ENCODE measurements around the gene SMIM33. TPM values are rescaled to one million over a fixed set of nuclear protein-coding genes. Genes with fewer than 3 reads are reported as not detected.
"Not testable (repeated sequence)": the region's sequence is repeated elsewhere in the genome, so short reads cannot be mapped to it uniquely, and the experiment has no call there.

The SMIM33 gene
- total RNA-seq, 2 donors from 2014 or later, result not detected

DNA sequence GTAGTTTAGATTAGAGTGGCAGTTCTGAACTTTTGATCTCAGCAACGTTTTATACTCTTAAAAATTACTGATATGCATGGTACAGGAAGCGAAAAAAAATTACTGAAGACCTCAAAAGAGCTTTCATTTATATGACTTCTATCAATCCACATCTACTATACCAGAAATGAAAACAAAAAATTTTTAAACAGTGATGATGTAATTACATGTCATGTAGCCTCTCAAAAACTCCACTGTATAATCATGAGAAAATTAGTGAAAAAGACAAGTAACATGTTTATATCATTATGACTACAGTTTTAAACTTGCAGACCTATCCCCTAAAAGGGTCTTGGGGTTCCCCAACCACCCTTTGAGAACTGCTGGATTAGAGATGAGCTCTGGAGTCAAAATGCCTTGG lies 40.8 kb upstream of the SMIM33 start:
- Histone ChIP-seq H3K36me3 (replicated peaks in 1 of 2; ENCODE audit: insufficient read depth in 1 of 2, low read depth in 2 of 2) (no peaks in the 10 kb centered on the region), H3K27ac (no peak overlapping the region), H3K9me3 (no peaks in the 10 kb centered on the region), H3K4me3 (no peak overlapping the region), H3K27me3 (no peaks in the 10 kb centered on the region), H3K4me1 (no peaks in the 10 kb centered on the region)
- DNase-seq (no peak), ATAC-seq (no peak)
- intact Hi-C loops (cut with DNase I), result no loop called here
- TF ChIP-seq, protein P1, sequence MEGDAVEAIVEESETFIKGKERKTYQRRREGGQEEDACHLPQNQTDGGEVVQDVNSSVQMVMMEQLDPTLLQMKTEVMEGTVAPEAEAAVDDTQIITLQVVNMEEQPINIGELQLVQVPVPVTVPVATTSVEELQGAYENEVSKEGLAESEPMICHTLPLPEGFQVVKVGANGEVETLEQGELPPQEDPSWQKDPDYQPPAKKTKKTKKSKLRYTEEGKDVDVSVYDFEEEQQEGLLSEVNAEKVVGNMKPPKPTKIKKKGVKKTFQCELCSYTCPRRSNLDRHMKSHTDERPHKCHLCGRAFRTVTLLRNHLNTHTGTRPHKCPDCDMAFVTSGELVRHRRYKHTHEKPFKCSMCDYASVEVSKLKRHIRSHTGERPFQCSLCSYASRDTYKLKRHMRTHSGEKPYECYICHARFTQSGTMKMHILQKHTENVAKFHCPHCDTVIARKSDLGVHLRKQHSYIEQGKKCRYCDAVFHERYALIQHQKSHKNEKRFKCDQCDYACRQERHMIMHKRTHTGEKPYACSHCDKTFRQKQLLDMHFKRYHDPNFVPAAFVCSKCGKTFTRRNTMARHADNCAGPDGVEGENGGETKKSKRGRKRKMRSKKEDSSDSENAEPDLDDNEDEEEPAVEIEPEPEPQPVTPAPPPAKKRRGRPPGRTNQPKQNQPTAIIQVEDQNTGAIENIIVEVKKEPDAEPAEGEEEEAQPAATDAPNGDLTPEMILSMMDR (IDR thresholded peaks at IDR 0.05), result no peak
- no peak for TF ChIP-seq POLR2A (IDR thresholded peaks at IDR 0.05)
- 73 to 82% methylated on average over 2 of the region's 2 CpGs for WGBS, 2 donors

DNA sequence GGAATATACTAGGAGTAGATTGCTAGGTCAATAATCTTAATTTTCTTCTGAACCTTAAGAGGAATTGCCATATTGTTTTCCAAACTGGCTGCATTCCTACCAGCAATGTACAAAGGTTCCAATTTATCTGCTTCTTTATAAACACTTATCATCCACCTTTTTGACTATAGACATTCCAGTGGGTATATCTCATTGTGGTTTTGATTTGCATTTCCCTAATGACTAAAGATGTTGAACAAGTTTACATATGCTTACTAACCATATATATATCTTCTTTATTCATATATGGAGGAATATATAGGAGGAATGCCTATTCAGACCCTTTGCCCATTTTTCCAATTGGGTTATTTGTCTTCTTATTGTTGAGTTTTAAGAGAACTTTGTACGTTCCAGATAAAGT lies 39.1 kb upstream of the SMIM33 start:
- Histone ChIP-seq H3K9me3 (no peaks in the 10 kb centered on the region), H3K4me3 (no peak overlapping the region), H3K27ac (no peak overlapping the region), H3K4me1 (no peaks in the 10 kb centered on the region), H3K36me3 (replicated peaks in 1 of 2; ENCODE audit: insufficient read depth in 1 of 2, low read depth in 2 of 2) (no peaks in the 10 kb centered on the region), H3K27me3 (no peaks in the 10 kb centered on the region)
- WGBS, 2 donors, result 61 to 70% methylated on average over 1 of the region's 1 CpG
- intact Hi-C loops (cut with DNase I), result no loop called here
- DNase-seq (no peak), ATAC-seq (no peak)
- TF ChIP-seq, protein P1 (IDR thresholded peaks at IDR 0.05), result no peak
- TF ChIP-seq POLR2A (IDR thresholded peaks at IDR 0.05), result no peak

DNA sequence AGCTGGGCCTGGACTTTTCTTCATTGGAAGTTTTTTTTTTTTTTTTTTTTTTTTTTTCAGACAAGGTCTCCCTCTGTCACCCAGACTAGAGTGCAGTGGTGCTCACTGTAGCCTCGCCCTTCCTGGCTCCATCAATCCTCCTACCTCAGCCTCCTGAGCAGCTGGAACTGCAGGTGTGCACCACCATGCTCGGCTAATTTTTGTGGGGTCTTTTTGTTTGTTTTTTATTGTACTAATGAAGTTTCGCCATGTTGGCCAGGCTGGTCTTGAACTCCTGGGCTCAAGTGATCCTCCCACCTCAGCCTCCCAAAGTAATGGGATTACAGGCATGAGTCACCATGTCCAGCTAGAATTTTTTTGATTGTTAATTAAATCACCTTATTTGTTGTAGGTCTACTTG lies 35.1 kb upstream of the SMIM33 start:
- ATAC-seq (no peak), DNase-seq (no peak)
- Histone ChIP-seq H3K4me1 (peaks cover 10% of the 10 kb centered on the region), H3K9me3 (no peaks in the 10 kb centered on the region), H3K27me3 (no peaks in the 10 kb centered on the region), H3K36me3 (replicated peaks in 1 of 2; ENCODE audit: insufficient read depth in 1 of 2, low read depth in 2 of 2) (no peaks in the 10 kb centered on the region), H3K27ac (no peak overlapping the region), H3K4me3 (no peak overlapping the region)
- WGBS, 2 donors, result 93 to 94% methylated on average over 3 of the region's 3 CpGs
- intact Hi-C loops (cut with DNase I), result no loop called here
- TF ChIP-seq, protein P1 (IDR thresholded peaks at IDR 0.05), result no peak
- TF ChIP-seq POLR2A (IDR thresholded peaks at IDR 0.05), result no peak

DNA sequence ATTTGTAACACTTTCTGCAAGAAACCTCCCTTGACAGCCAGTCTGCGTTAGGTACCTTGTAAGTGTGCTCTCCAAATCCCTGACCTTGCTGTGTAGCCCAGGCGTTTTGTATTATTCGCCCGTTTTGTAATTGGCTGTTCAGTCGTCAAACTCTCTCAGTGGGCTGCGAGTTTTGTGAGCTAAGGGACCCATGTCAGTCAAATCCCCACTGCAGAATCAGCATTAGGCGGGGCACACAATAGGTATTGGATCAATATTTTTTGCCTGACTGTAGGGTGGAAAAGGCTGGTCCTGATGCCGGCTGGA lies 32.1 kb upstream of the SMIM33 start:
- Histone ChIP-seq H3K4me3 (peak overlapping the region; percentile 42 to 92), H3K36me3 (replicated peaks in 1 of 2; ENCODE audit: insufficient read depth in 1 of 2, low read depth in 2 of 2) (no peaks in the 10 kb centered on the region), H3K9me3 (no peaks in the 10 kb centered on the region), H3K27me3 (no peaks in the 10 kb centered on the region), H3K27ac (peak overlapping the region; percentile 74 to 96 (median 94)), H3K4me1 (peaks cover 10% of the 10 kb centered on the region)
- intact Hi-C loops (cut with DNase I), result no loop called here
- ATAC-seq (peak; percentile 3), DNase-seq (no peak)
- TF ChIP-seq POLR2A (IDR thresholded peaks at IDR 0.05), result no peak
- TF ChIP-seq, protein P1 (IDR thresholded peaks at IDR 0.05), result no peak
- WGBS, 2 donors, result 13 to 15% methylated on average over 8 of the region's 8 CpGs

DNA sequence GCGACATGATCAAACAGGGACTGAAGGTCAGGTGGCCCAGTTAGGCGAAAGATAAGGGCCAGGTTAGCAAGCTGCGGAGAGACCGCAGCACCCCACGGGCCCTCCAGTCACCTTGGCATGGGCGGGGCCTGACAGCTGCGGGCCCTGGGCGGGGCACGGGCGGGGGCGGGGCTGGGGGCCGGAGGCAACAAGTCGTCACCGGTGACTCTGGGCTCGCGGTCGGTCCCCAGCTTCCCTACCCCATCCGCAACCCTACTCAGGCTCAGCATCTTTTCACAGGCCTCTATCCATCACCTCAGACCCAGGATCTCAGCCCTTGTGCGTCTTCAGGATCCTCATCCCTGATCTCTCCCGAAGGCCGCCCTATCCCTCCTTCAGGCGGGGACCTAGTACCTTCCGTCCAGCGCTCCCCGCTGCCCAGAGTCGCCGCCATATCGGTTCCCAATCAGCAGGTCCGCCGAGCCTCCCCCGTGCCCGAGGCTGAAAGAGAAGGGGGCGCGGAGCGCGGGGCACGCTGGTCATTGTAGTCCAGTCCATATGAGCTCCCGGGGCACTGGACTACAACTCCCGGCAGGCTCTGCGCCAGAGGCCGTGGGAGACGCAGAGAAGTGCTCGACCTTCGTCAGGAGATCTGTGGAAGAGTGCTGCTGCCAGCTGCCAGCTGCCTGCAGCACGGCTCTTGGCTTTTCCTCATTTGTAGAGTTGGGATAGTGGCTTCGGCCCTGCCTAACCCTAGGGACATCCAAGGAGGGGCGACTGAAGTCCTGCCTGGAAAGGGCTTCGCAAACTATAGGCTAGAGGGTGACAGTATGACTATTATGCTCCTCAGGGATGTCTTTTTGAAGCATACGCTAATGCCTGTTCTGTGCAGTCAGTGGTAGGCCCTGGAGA lies 31.5 kb upstream of the SMIM33 start, which contains the start of gene DNAJC18:
Gene DNAJC18 (minus strand): TSS at position 513 of the 891 bp plus-strand sequence. CDS start 80 bp downstream, at position 433.
- Histone ChIP-seq H3K4me1 (peaks cover 10% of the 10 kb centered on the region), H3K36me3 (replicated peaks in 1 of 2; ENCODE audit: insufficient read depth in 1 of 2, low read depth in 2 of 2) (no peaks in the 10 kb centered on the region), H3K27me3 (no peaks in the 10 kb centered on the region), H3K4me3 (peak within 1 kb of the TSS; percentile 42 to 92), H3K27ac (peak within 1 kb of the TSS; percentile 74 to 96 (median 94)), H3K9me3 (no peaks in the 10 kb centered on the region)
- TF ChIP-seq, protein P1 (IDR thresholded peaks at IDR 0.05), result peak in 1 of 7 experiments; percentile 1
- TF ChIP-seq POLR2A (IDR thresholded peaks at IDR 0.05), result peak in 2 of 3 donors; percentile 52 to 68
- ATAC-seq, result peak; percentile 95
- WGBS, 2 donors, result 3 to 7% methylated on average over 24 to 49 of the region's 49 CpGs
- intact Hi-C loops (cut with DNase I), result no loop called here
- peak; percentile 89 to 98 (median 96) for DNase-seq

DNA sequence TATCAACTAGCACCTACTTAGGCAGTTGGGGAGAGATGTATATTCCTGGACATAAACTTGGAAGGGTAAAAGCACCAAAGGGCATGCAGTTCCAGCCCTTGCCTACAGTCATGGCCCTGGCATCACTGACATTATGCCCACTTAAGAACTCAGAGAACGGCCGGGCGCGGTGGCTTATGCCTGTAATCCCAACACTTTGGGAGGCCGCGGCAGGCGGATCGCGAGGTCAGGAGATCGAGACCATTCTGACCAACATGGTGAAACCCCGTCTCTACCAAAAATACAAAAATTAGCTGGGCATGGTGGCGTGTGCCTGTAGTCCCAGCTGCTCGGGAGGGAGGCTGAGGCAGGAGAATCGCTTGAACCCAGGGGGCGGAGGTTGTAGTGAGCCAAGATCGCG lies 30.4 kb upstream of the SMIM33 start:
- ATAC-seq; H3K9me3 ChIP-seq; intact Hi-C loops (cut with DNase I); H3K4me3 ChIP-seq; H3K36me3 ChIP-seq (replicated peaks in 1 of 2; ENCODE audit: insufficient read depth in 1 of 2, low read depth in 2 of 2); H3K27me3 ChIP-seq; H3K4me1 ChIP-seq; H3K27ac ChIP-seq; DNase-seq: not testable (repeated sequence)
- WGBS, 2 donors, result 95% methylated on average over 16 to 17 of the region's 17 CpGs
